Hepatocyte (in vitro differentiated cells): ENCODE data around the gene GRAP2.

Experiments used
- CTCF ChIP-seq: fragments of 200-600 bp; sonication (generic); IDR thresholded peaks from 2 replicates; pipeline ENCODE4 v1.5.1; 2016; ENCODE audit warnings: antibody characterized with exemption, mild to moderate bottlenecking; ENCODE audit not compliant: poor library complexity
- EZH2 ChIP-seq: fragments of 200-600 bp; sonication (generic); IDR thresholded peaks from 2 replicates; pipeline ENCODE4 v1.6.1; 2016; ENCODE audit warnings: antibody characterized with exemption, mild to moderate bottlenecking, borderline replicate concordance
- EZH2phosphoT487 ChIP-seq: fragments of 200-600 bp; sonication (generic); IDR thresholded peaks from one replicate; pipeline ENCODE4 v1.6.1; 2018; ENCODE audit warnings: antibody characterized with exemption, mild to moderate bottlenecking, low read depth, moderate library complexity; ENCODE audit not compliant: unreplicated experiment, severe bottlenecking

DNA sequence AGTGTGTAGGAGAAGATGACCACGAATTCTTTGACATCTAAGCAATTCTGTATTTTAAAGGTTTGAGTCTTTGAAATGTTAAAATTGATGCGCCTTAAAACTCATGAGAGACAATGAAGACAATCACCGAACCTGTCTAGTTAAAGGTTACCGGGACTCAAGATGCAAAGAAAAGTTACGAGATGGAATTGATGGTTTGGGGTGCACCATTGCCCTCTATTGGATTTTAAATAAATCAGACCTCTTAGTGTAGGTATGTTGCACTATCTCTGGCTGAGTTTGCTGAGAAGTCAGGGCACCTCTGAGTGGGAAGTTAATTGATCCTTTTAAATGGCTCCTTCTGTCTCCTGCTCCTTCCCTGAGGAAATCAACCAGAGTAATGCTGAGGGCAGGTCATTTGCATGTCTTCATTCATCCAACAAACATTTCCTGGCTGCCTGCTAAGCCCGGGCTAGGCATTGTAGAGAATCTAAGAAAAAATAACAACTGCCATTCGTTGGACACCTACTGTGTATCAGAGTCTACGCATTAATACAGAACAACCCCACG is 39.9 kb downstream of the GRAP2 start:
- TF ChIP-seq EZH2phosphoT487 (no peak), EZH2 (no peak), CTCF (no peak)
